ENCODE measurements around the gene PREX1. TPM values are rescaled to one million over a fixed set of nuclear protein-coding genes. Genes with fewer than 3 reads are reported as not detected.
A peak's percentile ranks its signal among the peaks of the same experiment; 100 is the strongest.

PREX1 gene
- total RNA-seq, 1 donor from 2014 or later = 235 TPM

- Mint-ChIP-seq H3K4me3 (ENCODE audit: unreplicated experiment) (peak overlapping the region; percentile 50), H3K9me3 (ENCODE audit: unreplicated experiment) (peaks cover 38% of the 10 kb centered on the region), H3K27me3 (ENCODE audit: unreplicated experiment) (peaks cover 32% of the 10 kb centered on the region), H3K4me1 (ENCODE audit: low read depth, unreplicated experiment) (peaks cover 48% of the 10 kb centered on the region), H3K36me3 (ENCODE audit: unreplicated experiment) (peaks cover 24% of the 10 kb centered on the region), H3K27ac (ENCODE audit: unreplicated experiment) (peak overlapping the region; percentile 63)
- no peak for DNase-seq
- TF ChIP-seq, protein P1, sequence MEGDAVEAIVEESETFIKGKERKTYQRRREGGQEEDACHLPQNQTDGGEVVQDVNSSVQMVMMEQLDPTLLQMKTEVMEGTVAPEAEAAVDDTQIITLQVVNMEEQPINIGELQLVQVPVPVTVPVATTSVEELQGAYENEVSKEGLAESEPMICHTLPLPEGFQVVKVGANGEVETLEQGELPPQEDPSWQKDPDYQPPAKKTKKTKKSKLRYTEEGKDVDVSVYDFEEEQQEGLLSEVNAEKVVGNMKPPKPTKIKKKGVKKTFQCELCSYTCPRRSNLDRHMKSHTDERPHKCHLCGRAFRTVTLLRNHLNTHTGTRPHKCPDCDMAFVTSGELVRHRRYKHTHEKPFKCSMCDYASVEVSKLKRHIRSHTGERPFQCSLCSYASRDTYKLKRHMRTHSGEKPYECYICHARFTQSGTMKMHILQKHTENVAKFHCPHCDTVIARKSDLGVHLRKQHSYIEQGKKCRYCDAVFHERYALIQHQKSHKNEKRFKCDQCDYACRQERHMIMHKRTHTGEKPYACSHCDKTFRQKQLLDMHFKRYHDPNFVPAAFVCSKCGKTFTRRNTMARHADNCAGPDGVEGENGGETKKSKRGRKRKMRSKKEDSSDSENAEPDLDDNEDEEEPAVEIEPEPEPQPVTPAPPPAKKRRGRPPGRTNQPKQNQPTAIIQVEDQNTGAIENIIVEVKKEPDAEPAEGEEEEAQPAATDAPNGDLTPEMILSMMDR (IDR thresholded peaks at IDR 0.05; ENCODE audit: partially characterized antibody, unreplicated experiment) = no peak
Observed at GRCh38 chr20:48765359-48765758, 62.4 kb downstream of the PREX1 start.

DNA sequence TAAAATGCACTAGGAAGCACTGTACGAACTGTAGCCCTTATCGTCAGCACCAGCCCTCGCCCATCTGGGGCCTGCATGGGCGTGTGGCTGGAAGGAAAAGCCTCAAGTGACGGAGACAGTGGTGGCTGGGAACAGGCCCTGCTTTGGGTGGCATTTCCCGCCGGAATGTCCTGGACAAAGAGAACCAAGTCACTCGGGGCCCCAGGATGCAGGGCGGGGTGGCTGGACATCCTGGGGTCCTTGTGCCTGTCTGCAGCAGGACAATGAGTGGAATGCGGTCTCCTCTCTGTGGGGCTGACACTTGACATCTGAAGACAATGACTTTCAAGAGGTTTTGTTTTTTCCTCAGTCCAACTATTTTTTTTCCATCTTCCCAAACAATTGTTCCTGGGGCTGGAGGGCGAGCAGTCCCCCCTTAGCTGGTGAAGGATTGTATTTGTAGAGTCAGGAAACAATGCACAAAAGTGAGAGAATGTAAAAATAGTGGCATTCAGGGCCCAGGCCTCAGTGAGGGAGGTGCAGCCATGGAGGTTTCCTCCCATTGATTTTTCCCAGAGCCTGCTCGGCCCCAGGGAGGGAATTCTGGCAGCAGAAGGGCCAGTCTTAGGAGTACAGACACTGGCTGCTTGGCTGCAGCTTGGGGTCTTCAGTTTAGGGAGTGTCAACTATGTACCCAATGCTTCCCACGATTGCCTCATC, 64.4 kb downstream of the PREX1 start:
- Mint-ChIP-seq H3K27ac (ENCODE audit: unreplicated experiment) (peak overlapping the region; percentile 92), H3K9me3 (ENCODE audit: unreplicated experiment) (peaks cover 46% of the 10 kb centered on the region), H3K27me3 (ENCODE audit: unreplicated experiment) (peaks cover 33% of the 10 kb centered on the region), H3K4me3 (ENCODE audit: unreplicated experiment) (no peak overlapping the region), H3K4me1 (ENCODE audit: low read depth, unreplicated experiment) (peaks cover 51% of the 10 kb centered on the region), H3K36me3 (ENCODE audit: unreplicated experiment) (peaks cover 20% of the 10 kb centered on the region)
- peak; percentile 49 for DNase-seq
- TF ChIP-seq, protein P1 (IDR thresholded peaks at IDR 0.05; ENCODE audit: partially characterized antibody, unreplicated experiment) = no peak

DNA sequence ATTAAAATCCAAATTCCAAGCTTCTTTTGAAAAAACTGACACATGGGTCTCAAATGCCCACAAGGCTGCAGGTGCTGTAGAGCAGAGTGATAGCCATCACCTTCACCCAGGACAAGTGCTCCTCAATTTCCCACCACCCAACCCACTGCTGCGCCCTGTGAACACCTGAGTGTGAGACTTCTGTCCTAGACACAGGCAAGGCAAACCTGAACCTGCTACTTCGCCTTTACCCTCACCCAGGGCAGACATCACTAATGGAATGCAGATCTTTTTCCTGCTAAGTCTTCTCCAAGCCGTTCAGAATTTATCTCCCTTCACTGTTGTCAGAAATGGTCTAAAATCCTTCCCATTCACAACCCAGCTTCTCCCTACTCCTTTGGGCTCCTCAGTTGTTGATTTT, 65.9 kb downstream of the PREX1 start:
- H3K36me3 Mint-ChIP-seq (ENCODE audit: unreplicated experiment) = peaks cover 13% of the 10 kb centered on the region
- H3K4me1 Mint-ChIP-seq (ENCODE audit: low read depth, unreplicated experiment) = peaks cover 52% of the 10 kb centered on the region
- peak overlapping the region; percentile 33 for H3K27ac Mint-ChIP-seq (ENCODE audit: unreplicated experiment)
- peaks cover 28% of the 10 kb centered on the region for H3K27me3 Mint-ChIP-seq (ENCODE audit: unreplicated experiment)
- H3K9me3 Mint-ChIP-seq (ENCODE audit: unreplicated experiment) = peaks cover 46% of the 10 kb centered on the region
- DNase-seq = no peak
- TF ChIP-seq, protein P1 (IDR thresholded peaks at IDR 0.05; ENCODE audit: partially characterized antibody, unreplicated experiment) = no peak
- H3K4me3 Mint-ChIP-seq (ENCODE audit: unreplicated experiment) = no peak overlapping the region

DNA sequence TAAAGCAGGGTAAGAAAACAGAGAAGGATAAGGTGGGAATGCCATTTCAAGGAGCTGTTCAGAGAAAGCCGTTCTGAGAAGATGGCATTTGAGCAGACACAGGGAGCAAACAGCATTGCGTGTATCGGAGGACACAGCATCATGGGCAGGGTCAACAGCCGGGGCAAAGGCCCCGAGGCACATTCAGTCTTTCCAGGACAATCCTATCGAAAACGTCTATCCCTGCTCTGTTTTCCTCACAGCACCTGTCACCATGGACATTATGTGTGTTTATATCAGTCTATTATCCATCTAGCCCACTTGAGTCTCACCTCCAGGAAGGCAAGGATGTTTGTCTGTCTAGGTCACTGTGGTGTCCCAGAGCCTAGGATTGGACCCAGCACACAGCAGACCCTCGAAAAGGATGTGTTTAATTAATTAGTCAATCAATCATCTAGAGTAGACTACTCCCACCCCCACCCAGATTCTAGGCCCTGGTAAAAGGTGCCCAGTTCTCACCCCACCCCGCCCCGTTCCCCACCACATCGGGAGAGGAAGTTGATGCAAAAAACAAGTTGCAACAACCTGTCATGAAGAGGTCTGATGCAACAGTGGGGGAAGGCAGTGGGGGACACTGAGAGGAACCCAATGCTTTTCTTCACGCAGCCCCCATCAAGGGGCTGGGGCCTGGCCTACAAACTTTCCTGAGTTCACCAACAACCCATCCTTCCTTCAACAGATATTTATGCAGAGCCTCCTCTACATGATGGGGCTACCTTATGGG, 66.6 kb downstream of the PREX1 start:
- H3K9me3 Mint-ChIP-seq (ENCODE audit: unreplicated experiment) = peaks cover 43% of the 10 kb centered on the region
- no peak for DNase-seq
- peak overlapping the region; percentile 24 for H3K27ac Mint-ChIP-seq (ENCODE audit: unreplicated experiment)
- peaks cover 8% of the 10 kb centered on the region for H3K36me3 Mint-ChIP-seq (ENCODE audit: unreplicated experiment)
- peaks cover 55% of the 10 kb centered on the region for H3K4me1 Mint-ChIP-seq (ENCODE audit: low read depth, unreplicated experiment)
- peak overlapping the region; percentile 49 for H3K4me3 Mint-ChIP-seq (ENCODE audit: unreplicated experiment)
- TF ChIP-seq, protein P1 (IDR thresholded peaks at IDR 0.05; ENCODE audit: partially characterized antibody, unreplicated experiment) = no peak
- H3K27me3 Mint-ChIP-seq (ENCODE audit: unreplicated experiment) = peaks cover 25% of the 10 kb centered on the region
